HG02870 (cell line): ENCODE measurements around the gene NDOR1.
A peak's percentile ranks its signal among the peaks of the same experiment; 100 is the strongest.
"Not testable (repeated sequence)": the region's sequence is repeated elsewhere in the genome, so short reads cannot be mapped to it uniquely, and the experiment has no call there.

Source experiments
- ATAC-seq: cut with Tn5 transposase; IDR thresholded peaks from one replicate; pipeline ENCODE4 v1.9.1; 2021; ENCODE audit warnings: mild to moderate bottlenecking, moderate library complexity; ENCODE audit not compliant: unreplicated experiment

The NDOR1 gene

DNA sequence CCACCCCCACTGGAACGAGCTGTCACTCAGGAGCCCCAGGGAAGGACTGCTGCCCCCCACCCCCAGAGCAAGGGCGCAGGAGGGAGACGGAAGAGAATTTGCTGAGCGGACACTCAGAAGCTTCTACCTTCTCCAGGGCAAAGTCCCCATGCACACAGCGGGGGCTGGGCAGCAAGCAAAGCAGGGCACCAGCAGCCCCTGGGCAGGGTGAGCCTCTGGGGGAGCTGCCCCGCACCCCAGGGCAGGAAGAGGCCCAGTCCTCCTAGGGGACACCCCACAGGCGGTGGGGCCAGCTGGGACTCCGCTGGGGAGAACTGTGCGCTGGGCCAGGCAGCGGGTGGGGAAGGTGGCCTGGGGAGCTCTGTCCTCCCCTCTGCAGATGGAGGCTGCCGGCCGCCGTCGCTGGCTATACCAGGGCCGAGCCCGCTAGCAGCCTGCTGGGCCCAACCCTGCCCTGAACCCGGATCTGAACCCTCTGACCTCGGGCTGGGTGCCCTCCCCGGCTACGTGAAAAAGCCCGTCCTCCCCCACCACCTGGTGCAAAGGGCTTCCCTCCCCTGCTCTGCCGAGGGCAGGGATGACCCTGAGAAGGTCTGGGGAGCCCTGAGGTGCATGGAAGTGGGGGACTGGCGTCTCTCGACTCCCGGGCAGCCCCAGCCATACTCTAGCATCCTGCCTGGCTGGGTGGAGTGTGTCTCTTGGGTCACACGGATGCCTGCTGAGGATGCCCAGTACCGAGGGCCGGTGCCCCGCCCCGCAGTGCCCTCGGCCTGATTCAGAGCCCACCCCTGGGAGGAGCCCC lies 24.6 kb downstream of the NDOR1 start:
- ATAC-seq = no peak

DNA sequence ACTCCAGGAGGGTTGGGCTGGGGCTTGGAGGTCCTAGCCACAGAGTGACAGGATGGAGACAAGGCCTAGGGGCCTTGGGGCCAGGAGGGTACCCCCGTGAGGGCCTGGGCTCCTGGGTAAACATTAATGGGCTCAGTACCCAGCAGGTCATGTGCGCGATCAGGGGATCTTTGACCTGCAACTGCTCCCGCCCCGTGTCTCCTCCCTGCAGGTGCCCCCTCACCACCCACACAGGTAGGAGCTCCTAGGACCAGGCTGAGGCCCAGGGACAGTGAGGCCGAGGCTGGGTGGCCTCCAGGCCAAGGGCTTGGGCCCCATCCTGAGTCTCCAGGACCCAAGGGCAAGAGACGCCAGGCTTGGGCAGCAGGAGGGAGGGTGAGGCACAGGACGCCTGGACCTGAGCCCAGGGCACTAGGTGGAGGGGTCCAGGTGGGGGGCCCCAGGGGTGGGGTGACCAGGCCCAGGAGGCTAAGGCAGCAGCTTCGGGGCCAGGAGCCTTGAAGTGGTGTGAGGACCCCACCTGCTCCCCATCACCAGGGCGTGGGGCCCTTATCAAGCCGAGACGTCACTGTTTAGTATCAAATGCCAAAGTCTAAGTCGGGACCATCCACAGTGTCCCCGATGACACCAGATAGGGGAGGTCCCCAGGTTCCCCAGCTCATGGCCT lies 25.3 kb downstream of the NDOR1 start, which contains the start of gene SLC34A3:
Gene SLC34A3 (plus strand): TSS at position 197 of the 667 bp plus-strand sequence. CDS start 802 bp downstream, outside the sequence.
- no peak for ATAC-seq

DNA sequence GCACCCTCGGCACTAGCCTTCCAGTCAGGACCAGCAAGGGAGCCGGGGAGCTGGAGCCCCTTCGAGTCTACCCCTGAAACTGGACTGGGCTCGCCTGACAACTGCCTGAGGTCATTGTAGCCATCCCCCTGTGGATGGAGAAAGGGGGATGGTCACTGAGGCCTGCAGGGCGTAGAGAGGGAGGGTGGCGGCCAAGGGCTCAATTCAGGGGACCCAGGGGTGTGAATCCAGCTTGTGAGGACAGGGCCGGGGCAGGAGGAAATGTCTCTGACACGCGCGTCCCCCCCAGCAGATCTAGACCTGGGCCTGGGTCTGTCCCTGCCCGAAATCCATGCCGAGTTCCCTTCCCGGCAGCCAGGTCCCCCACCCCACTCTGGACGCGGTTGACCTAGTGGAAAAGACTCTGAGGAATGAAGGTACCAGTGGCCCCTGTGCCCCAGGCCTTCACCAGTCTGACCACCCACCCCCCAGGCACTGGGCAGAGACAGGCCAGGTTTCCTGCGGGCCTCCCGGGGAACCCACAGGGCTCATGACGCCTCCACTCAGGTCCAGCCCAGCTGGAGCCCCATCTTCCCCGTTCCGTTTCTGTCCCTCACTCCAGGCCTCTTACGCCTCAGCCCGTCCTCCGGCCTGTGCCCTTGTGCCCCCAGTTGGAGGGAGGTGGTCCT lies 26.0 kb downstream of the NDOR1 start:
- no peak for ATAC-seq

DNA sequence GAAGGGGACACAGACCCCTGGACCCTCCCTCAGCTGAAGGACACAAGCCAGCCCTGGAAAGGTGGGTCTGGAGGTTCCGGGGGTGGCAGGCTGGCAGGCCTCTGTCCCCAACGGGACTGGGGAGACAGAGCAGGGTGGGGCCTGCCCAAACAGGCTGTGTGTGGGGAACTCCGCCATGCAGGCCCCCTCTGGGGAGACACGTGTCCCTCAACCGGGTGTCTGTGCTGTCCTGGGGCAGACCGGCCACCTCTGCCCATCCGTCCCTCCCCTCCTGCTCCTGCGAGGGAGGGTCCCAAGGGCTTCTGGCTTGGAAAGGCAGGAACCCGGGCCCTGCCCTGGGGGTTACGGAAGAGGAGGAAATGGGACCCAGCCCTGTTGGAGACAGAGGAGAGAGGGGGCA lies 26.6 kb downstream of the NDOR1 start:
- ATAC-seq = no peak

DNA sequence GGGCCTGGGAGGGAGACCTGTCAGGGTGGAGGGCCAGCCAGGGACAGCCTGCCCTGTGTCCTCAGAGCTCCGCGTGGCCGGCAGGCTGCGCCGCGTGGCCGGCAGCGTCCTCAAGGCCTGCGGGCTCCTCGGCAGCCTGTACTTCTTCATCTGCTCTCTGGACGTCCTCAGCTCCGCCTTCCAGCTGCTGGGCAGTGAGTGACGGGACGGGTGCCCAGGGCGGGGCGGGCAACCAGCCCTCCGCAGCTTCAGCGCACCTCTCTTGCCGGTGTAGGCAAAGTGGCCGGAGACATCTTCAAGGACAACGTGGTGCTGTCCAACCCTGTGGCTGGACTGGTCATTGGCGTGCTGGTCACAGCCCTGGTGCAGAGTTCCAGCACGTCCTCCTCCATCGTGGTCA lies 27.0 kb downstream of the NDOR1 start:
- ATAC-seq = no peak

DNA sequence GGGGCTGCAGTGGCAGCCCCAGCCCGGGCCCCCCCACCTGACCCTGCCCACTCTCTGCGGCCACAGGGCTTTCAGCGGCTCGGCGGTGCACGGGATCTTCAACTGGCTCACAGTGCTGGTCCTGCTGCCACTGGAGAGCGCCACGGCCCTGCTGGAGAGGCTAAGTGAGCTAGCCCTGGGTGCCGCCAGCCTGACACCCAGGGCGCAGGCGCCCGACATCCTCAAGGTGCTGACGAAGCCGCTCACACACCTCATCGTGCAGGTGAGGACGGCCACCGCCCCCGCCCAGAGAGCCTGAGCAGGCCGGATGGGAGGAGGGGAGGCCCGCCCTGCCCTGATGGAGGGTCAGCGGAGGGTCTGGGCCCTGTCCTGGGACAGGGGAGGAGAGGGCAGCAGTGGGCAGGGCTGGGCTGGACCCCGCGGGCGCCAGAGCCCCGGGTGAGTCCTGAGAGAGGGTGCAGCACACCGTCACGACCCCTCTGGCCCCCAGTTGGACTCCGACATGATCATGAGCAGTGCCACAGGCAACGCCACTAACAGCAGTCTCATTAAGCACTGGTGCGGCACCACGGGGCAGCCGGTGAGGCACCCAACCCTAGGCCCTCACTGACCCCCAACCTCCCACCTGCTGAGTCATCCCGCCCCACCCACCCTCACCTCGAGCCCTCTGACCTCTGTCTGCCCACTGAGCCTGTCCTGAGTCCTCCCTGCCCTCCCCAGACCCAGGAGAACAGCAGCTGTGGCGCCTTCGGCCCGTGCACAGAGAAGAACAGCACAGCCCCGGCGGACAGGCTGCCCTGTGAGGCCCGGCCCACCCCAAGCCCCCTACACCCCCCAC lies 27.9 kb downstream of the NDOR1 start:
- ATAC-seq = no peak

DNA sequence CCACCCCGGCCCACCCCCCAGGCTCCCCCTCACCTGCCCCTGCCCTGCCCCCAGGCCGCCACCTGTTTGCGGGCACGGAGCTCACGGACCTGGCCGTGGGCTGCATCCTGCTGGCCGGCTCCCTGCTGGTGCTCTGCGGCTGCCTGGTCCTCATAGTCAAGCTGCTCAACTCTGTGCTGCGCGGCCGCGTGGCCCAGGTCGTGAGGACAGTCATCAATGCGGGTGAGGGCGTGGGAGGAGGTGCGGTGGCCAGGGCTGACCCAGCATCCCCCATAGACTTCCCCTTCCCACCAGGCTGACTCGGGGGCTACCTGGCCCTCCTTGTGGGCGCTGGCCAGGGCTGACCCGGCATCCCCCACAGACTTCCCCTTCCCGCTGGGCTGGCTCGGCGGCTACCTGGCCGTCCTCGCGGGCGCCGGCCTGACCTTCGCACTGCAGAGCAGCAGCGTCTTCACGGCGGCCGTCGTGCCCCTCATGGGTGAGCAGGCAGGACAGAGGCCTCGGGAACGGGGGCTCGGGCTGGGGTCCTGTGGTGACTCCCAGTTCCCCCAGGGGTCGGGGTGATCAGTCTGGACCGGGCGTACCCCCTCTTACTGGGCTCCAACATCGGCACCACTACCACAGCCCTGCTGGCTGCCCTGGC lies 28.7 kb downstream of the NDOR1 start:
- ATAC-seq = no peak

DNA sequence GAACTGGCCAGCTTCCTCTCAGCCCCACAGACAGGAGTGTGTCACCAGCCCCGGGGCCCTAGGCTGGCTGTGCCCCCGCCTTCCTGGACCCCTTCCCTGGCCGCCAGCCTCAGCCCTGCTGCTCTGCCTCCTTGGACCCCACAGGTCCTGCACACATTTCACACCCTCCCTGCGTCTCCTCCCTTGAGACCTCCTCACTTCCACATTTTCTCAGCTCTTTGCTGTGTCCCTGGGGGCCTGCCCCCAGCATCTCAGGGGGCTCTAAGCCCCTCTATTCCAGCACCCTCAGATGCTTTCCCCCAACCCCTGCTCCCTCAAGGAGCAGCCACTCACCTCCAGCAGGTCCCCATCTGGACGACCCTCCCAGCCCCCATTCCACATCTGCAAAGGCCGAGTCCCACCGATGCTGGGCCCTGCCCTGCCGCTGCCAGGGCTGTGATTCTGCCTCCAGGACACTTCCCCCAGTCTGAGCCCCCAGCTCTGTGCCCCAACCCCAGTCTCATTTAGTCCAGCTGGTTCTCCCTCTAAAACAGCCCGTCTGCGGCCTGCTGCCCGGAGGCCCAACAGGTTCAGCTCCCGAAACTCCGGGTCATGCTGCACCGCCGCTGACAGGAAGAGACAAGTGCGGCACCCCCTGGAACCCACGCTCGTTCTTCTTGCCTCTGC lies 29.4 kb downstream of the NDOR1 start:
- ATAC-seq = no peak

DNA sequence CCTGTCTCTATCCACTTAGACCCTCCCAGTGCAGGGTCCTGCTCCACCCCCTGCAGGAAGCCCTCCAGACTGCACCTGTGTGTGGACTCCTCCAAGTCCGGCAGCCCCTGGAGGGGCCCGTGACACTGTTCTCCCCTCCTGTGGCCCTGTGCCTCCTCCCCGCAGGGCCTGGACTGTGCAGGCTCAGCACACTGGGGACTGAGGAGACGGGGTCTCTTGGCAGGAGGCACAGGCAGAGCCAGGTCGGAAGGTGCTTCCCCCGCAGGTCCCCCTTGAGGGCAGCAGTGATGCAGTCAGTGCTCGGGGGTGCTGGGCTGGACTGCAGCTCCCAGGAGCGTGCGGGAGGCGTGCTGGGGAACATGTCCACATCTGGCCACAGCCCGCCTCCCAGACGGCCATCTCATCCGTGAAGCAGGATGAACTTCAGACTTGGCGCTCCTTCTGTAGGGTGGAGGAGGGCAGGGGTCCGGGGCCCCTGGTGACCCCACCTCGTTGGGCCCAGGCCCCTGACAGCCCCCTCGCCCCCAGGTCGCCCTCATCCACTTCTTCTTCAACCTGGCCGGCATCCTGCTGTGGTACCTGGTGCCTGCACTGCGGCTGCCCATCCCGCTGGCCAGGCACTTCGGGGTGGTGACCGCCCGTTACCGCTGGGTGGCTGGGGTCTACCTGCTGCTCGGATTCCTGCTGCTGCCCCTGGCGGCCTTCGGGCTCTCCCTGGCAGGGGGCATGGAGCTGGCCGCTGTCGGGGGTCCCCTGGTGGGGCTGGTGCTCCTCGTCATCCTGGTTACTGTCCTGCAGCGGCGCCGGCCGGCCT lies 30.1 kb downstream of the NDOR1 start:
- no peak for ATAC-seq

DNA sequence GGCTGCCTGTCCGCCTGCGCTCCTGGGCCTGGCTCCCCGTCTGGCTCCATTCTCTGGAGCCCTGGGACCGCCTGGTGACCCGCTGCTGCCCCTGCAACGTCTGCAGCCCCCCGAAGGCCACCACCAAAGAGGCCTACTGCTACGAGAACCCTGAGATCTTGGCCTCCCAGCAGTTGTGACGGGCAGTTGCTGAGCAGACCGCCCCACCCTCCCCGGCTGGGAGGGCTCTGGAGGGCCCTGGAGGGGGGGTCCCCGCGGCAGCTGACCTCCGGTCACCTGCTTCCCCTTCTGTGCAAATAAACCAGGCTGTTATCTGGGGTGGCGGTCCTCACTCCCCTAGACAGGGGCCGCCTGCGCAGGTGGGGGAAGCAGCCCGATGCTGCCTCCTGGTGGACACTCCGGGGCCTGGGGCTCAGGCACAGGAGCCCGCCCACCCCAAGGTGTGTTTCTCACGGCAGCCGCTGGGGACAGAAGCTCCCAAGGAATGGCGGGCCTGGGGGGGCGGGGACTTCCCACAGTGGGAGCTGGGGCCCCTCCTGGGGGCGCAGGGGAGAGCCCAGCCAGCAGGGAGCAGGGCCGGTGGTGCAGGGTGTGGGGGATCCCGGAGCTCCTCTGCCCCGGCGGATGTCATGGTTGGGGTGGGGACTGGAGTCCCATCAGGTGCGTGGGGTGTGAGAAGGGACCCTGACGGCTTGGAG lies 30.9 kb downstream of the NDOR1 start:
- no peak for ATAC-seq

DNA sequence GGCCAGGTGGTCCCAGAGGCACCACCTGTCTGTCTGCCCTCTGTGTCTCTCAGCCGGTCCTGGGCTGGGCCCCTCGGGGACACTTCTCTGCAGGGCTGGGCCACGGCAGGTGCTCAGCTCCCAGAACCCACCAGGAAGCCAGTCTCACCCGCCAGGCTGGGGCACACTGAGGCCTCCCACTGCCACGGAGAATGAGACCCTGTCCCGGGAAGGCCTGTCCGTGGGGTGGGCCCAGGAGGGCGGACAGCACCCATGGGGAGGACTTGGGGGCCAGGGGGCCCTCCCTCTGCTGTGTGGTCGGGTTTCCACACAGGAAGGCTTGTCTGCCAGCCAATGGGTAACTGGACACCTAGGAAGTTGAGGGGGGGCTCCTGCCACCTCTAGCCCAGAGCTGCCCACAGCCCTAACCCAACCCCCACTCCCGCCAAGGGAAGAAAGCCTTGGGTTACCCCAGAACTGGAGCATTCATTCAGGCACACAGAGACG lies 31.5 kb downstream of the NDOR1 start:
- no peak for ATAC-seq

DNA sequence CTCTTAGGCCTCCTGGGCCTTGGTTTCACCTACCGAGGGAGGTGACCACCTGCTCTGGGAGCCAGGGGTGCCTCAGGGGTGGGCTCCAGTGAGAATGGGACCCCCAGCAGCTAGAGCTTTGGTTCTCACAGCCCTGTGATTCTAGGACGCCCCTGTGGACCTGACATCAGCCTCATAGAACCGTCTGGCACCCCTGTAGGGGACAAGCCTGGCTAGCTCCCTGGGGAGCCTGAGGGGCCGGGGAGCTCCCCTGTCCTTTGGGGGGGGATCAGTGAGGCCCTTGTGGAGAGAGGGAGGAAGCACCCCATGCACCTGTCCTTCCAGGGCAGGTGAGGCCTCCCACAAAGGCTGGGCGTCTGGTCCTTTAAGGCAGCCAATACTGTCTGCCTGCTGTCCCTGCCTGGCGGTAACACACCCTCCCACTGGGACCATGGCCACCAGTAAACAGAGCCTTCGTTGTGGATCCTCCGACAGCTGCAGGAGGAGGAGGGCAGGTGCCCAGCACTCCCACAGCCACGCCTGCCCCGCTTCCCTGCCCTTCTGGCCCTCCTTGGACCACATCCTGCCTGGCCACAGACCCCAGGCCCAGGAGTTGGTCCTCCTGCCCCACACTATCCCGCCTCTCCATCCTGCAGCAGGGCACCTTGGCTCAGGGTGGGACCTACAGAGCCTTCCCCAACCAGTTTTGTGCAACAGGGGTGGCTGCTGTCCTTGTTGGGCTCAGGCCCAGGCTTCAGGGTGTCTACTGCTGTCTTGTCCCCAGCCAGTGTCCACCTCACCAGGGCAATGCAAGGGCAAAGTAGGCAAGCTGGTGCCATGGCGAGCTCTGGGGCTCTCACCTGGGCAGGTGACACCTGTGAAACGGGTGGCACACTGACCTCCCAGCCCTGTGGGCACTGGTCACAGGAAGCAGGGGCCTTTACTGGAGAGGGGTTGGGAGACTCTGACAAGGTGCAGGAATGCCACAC lies 32.5 kb downstream of the NDOR1 start:
- no peak for ATAC-seq

DNA sequence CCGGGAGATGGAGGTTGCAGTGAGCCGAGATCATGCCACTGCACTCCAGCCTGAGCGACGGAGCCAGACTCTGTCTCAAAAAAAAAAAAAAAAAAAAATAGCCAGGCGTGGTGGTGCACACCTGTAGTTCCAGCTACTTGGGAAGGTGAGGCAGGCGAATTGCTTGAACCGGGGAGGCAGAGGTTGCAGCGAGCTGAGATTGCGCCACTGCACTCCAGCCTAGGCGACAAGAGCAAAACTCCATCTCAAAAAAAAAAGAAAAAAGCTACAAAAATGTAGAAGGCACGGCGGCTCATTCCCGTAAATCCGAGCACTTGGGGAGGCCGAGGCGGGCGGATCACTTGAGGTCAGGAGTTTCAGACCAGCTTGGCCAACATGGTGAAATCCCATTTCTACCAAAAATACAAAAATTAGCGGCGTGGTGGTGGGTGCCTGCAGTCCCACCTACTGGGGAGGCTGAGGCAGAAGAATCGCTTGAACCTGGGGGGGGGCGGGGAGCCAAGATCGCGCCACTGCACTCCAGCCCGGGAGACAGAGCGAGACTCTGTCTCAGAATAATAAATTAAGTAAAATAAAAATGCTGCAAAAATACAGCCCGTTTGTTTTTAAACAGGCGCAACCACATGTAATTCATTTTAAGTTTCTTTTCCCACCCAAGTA lies 34.2 kb downstream of the NDOR1 start:
- not testable (repeated sequence) for ATAC-seq

DNA sequence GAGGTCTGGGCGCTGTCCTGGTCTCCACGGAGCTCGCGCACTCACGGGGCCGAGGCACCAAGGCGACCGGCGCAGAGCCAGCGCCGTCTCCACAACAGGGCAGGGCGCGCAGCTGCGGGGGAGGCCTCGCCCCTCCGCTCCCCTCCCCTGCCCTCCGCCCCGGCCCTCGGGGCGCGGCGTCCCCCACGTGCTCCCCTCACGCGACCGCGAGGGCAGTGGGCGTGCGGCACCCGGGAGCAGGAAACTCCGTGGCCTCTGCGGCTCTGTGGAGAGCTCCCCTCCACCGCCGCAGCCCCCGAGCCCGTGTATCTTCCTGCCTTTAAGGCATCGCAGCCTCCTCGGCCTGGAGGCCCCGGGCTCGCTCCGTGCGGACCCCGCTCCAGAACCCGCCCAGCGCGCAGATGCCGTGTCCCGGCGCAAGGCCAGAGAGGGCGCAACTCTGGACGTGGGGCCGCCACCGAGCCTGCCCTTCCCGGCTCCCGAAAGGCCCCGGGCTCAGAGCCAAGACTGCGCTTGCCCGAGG lies 34.9 kb downstream of the NDOR1 start:
- peak; percentile 13 for ATAC-seq

DNA sequence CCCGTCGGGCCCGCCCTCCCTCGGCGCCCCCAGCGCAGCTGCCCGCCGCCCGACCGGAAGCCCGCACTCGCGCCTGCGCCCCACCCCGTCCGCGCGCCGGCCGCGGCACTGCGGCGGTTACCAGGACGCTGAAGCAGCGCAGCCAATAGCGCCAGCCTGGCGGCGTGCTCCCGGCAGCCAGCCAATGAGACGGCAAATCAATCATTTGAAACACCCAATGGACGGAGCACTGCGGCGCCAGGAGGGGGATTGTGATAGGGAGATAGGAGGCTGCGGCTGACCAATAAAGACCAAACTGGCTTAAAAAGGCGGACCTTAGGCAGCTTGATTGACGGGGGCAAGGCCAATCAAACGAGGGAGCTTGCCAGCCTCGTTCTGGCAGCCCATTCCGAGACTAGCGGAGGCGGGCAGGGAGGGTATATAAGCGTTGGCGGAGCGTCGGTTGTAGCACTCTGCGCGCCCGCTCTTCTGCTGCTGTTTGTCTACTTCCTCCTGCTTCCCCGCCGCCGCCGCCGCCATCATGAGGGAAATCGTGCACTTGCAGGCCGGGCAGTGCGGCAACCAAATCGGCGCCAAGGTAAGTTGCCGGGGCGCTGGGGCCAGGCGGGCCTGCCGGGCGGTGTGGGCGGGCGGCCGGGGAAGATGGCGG lies 35.5 kb downstream of the NDOR1 start, which contains the start of gene TUBB4B:
Gene TUBB4B (plus strand): TSS at position 447 of the 649 bp plus-strand sequence. CDS start 74 bp downstream, at position 521.
- peak; percentile 77 for ATAC-seq
